ENCODE data around the gene HPGDS.
"Not testable (repeated sequence)": the region's sequence is repeated elsewhere in the genome, so short reads cannot be mapped to it uniquely, and the experiment has no call there.

HPGDS gene

DNA sequence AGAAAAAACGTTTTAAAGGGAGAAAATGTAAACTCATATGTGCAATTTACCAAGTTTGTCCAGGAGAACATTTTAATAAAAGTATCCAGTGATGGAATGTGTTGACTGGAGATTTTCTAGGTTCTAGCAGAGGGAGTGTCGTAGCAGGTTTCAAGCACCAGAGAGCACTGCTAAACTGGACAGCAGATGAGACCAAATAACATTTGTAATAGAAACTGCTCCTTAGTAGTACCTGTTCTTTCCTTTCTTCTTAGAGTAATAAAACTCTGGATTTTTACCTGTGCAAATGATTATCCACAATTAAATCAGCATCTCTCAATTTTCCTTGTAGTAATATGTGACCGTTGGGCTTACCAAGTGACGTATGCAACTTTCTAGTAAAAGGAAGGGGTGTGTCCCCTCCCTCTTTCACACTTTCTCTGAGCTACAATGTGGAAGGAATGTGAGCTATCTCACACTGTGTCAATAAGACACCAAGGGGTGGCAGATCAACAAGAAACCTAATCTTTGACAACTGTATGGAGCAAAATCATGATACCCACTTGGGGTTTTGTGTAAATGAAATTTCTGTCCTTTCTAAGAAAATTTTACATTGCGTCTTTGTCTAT lies 9.5 kb downstream of the HPGDS start:
- no peak for DNase-seq (ENCODE audit: low read depth, low spot score)
- H3K27ac ChIP-seq, result no peak overlapping the region

DNA sequence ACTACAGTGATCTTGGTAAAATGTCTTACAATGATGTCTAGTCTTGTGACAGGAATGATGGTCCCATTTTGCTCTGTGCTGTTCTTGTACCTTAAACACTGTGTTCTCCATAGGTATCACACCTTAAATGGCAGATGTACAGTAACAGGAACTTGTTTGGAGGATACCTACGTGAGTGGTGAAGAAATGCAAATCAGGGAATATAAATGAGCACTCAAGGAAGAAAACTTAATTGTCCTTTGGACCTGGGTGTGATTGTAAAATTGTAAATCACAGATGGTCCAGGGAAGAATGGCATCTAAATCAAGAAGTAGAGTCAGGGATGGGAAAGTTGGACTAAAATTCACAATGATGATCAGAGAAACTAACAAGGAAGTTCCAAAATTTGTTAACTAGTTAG lies 12.7 kb downstream of the HPGDS start:
- no peak for DNase-seq (ENCODE audit: low read depth, low spot score)
- no peak overlapping the region for H3K27ac ChIP-seq

DNA sequence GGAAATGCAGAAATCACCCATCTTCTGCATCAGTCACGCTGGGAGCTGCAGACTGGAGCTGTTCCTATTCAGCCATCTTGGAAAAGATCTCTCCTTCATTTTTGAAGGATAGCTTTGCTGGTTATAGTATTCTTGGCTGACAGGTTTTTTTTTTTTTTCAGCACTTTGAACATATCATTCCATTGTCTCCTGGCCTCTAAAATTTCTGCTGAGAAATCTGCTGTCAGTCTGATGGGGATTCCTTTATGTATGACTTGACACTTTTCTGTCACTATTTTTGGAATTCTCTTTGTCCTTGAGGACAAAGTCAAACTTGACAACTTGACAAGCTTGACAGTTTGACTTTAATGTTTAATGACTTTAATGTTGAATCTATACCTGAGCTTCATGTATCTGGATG lies 16.8 kb downstream of the HPGDS start:
- DNase-seq (ENCODE audit: low read depth, low spot score), result no peak

DNA sequence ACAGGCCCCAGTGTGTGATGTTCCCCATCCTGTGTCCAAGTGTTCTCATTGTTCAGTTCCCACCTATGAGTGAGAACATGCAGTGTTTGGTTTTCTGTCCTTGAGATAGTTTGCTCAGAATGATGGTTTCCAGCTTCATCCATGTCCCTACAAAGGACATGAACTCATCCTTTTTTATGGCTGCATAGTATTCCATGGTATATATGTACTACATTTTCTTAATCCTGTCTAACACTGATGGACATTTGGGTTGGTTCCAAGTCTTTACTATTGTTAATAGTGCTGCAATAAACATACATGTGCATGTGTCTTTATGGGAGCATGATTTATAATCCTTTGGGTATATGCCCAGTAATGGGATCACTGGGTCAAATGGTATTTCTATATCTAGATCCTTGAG lies 22.7 kb downstream of the HPGDS start:
- H3K27ac ChIP-seq; DNase-seq (ENCODE audit: low read depth, low spot score): not testable (repeated sequence)

More for the DNA sequence above, 16.8 kb downstream of the HPGDS start:
- no peak overlapping the region for H3K27ac ChIP-seq

DNA sequence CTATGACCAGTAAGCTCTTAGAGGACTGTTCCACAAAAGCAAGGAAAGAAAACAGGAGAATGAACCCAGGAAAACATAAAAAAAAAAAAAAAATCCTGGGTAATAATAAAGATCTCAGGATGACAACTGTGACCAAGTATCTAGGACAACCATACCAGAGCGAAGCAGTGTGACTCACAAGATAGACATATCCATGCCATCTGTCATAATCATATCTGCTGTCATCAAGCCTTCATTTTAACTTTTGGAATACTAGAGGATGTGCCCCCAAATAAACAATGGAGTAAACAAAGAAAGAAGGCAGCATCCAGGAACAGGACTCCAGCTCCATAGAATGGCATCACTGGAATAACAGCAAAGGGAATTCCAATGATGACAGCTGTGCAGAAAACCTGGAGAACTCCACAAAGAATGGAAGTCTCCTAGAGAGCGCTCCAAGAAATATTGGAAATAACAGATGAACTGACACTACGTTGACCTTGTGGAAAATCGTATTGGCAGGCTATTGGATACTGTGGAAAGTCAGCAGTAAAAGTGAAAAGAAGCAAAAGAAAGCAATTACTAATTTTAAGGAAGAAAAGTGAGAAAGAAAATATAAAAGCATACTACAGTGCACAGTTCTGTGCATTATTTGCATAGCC lies 35.3 kb downstream of the HPGDS start:
- no peak overlapping the region for H3K27ac ChIP-seq
- DNase-seq (ENCODE audit: low read depth, low spot score), result no peak

DNA sequence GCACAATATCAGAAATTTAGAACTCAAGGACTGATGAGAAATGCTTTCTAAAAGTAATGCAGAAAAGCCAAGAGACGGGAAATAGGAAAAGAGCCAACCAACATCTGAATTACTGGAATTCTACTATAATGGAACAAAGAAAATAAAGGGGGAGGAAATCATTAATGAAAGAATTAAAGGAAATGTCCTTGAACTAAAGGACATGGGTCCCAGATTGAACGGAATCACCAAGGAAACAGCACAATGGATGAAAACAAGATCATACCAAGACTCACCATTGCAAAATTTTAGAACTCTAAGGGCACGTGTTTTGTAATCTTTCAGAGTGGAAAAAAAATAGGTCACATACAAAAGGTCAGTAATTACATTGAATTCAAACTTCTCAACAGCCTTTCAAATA lies 35.9 kb downstream of the HPGDS start:
- H3K27ac ChIP-seq, result no peak overlapping the region
- DNase-seq (ENCODE audit: low read depth, low spot score), result no peak

DNA sequence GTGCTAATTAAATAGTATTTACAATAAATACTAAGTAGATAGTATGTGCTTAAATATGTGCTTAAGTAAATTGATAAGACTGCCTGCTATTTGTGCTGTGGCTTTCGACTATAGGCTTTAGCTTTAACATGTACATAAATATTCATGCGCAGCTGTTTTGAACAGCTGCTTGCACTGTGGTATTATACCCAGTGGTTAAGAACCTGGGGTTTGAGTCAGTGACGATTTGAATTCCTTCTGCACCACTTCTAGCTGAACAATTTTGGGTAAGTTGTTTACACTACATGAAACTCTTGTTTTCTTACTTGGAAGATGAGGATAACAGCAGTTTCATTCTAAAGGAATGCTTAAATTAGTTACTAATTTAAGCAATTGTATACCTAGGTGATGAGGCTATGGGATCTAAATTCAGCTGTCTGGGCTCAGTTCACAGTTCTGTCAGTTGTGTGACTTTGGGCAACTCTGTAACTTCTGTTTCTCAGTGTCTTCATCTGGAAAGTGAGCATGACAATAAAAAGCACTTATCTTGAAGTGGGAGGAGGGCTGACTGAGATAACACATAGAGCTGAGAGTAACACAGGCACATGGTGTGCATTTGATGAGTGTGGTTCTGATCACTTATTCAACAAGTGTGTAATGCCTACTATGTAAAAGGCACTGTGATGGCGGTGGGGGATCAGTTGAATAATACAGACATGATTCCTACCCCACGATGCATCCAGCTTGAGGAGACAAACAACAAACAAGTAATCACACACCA lies 37.0 kb downstream of the HPGDS start:
- DNase-seq (ENCODE audit: low read depth, low spot score), result no peak
- no peak overlapping the region for H3K27ac ChIP-seq

DNA sequence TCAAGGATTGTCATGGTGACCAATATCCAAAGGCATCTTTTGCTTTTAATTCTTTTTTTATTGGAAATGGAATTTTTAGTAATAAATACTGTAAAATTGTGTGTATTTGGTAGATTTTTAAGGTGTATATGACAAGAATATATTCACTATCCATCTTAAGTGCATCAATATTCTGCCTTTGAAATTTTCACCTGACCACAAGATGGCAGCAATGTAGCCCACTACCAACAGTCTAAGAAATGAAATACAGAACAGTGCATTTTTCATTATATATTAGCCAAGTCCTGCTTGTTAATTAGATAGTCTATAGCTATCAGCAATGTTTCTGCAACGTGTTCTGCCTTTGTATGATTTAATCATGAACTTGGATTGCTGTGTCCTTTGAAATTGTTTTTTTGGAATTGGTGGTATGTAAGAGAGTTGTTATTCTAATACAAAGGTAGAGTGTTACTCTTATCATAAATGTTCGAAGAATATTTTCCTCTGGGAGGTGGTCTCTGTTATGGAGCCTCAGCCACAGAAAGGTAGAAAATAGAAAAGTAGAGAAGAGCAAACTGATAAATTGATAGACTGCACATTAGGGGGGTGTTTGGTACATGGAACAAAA lies 38.2 kb downstream of the HPGDS start:
- DNase-seq (ENCODE audit: low read depth, low spot score), result no peak
- H3K27ac ChIP-seq, result no peak overlapping the region

DNA sequence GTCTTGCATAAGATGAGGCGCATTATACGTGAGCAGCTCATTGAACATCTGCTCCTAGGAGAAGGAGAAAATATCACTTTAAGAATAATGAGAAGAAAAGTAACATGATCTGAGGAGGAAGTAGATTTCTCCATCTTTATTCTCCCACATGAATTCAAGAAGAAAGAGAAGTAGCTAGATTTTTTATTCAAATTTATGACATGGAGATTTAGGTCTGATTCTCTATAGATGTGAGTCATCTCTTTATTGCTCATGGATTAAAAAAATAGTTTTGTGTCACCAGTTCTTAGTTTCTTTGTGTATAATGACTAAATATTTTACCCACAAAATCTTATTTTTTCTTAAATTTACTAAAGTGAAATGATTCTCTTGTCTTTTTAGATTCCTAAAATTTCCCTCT lies 40.4 kb downstream of the HPGDS start:
- no peak overlapping the region for H3K27ac ChIP-seq
- no peak for DNase-seq (ENCODE audit: low read depth, low spot score)

DNA sequence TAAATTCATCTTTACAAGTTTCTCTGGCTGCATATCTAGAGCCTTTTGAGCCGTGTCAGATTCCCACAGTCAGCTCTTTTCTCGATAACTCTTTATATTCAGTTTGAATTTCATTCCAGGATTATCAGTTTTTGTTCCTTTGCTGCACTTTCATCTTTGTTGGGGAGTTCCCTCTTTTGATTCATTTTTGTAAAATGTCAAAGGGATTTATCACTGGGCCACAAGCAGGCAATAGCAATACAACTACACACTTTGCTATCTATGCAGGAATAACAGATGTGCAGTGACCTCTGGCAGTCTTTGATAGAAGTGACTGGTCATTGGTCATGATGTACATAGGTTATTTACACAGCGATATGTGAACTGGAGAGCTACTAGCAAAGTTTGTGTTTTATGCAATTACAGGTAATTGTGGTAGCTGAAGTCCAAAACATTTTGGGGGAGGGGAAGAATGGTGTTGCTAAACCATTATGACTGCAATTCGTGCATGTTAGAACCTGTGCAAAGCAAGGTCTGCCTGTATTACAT lies 43.8 kb downstream of the HPGDS start:
- peak overlapping the region; percentile 15 for H3K27ac ChIP-seq
- peak; percentile 16 for DNase-seq (ENCODE audit: low read depth, low spot score)

DNA sequence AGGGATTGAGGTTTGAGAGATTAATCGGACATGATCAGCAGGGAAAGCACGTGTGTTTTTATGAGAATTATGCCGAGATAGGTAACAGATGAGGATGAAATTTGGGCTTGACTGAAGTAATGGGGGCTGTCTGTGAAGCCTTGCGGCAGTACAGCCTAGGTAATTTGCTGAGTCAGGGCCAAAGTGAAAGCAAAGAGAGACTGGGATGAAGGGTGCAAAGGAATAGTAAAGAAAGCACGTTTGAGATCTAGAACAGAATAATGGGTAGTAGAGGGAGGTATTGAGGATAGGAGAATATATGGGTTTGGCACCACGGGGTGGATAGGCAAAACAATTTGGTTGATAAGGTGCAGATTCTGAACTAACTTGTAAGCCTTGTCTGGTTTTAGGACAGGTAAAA lies 47.2 kb downstream of the HPGDS start:
- H3K27ac ChIP-seq; DNase-seq (ENCODE audit: low read depth, low spot score): not testable (repeated sequence)

DNA sequence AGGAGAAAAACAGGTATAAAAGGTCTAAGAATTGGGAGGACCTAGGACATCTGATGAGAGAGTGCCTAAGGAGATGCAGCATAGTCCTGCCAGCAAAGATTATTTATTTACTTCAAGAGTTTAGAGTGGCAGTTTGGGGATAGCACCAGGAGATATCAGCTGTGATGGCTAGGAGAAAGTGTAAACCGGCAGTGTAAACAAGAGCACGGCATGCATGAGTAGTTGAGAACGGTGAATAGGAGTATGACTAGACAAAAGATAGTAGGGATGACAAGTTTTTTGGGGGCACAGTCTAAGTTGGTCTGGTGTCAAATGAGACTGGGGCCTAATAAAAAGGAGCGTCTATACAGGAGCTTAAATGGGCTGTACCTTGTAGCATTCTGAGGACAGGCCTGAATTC lies 48.7 kb downstream of the HPGDS start:
- not testable (repeated sequence) for H3K27ac ChIP-seq; DNase-seq (ENCODE audit: low read depth, low spot score)

DNA sequence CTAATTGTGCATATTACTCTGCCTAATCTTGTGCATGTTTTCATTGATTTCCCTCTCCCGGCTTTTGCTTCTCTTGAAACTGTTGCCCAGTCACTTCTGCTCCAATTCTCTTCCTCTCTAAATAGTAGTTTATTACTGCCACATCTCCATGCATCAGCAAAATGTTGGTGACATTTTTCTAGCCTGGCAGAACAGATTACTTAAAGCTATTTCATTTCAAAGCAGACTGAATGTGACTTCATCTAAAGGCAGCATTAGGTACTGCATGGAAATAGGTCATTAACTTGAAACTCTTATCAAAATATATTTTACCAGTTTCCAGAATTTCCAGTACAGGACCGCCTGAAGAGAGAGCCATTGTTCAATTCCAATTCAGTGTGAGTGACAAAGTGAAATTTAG lies 52.4 kb downstream of the HPGDS start:
- no peak overlapping the region for H3K27ac ChIP-seq
- DNase-seq (ENCODE audit: low read depth, low spot score), result no peak

DNA sequence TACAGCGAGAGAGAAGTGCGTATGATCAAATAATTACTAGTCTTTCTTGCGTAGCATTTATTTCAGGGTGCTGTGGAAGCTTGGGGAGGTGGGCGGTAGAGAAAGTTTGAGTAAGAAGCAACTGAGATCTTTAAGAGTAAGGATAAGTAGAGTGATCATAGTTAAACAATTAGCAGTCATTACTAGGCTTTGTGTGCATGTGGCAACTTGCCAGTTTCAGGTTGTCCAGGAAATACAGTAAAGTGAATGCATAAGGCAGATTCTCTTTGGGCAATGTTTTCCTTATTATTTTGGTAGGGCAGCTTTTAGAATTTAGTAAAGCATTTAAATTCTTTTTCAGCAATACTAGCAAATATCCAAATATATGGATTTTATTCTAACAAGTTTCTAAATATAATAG lies 57.0 kb downstream of the HPGDS start:
- no peak for DNase-seq (ENCODE audit: low read depth, low spot score)
- no peak overlapping the region for H3K27ac ChIP-seq

DNA sequence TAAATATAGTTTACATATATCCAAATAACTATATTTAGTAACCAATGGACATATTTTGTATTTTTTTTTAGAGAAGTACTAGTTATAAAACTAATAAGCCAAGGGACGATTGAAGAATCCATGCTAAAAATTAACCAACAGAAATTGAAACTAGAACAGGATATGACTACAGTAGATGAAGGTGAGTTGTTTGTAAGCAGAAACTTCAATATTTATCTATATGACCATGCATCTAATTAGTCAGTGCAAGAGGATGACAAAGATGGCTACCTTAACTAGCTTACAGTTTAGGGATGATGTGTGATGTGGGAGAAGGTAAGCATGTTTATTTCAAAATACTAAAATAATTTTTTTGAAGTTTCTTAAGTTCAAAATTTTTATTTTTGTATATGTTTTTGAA lies 57.7 kb downstream of the HPGDS start:
- no peak overlapping the region for H3K27ac ChIP-seq
- DNase-seq (ENCODE audit: low read depth, low spot score), result no peak

DNA sequence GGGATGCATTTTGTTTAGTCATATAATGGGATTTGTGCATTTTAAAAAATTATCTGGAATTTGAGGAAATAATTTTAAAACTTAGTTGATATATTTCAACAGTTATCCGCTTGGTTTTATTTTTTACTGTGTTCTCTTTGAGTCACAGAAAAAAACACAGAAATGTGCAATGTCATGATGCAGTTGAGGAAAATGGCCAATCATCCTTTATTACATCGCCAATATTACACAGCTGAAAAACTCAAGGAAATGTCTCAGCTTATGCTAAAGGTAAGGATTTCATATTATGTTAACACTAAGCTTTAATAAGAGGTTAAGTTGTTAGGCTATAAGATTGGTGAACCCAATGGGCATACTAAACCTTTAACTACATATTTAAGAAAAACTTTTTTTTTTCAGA lies 63.9 kb downstream of the HPGDS start:
- no peak for DNase-seq (ENCODE audit: low read depth, low spot score)
- no peak overlapping the region for H3K27ac ChIP-seq

DNA sequence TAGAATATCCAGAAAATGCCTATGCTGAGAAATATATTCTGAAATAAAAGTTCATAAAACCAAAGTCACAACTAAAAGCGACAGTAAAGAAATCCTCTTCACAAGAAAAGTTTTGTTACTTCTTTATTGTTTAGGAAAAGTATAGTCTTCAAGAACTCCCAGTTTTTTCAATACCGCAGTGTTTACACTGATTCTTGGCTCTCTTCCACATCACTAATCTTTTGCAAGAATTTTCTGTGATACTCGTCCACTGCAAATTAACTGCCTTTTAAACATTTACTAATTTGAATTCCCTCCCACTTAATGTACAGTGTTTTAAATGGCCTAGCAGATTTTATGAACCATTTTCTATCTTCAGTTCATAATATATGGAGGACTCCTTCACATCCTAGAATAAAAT lies 65.1 kb downstream of the HPGDS start:
- DNase-seq (ENCODE audit: low read depth, low spot score), result no peak
- no peak overlapping the region for H3K27ac ChIP-seq

DNA sequence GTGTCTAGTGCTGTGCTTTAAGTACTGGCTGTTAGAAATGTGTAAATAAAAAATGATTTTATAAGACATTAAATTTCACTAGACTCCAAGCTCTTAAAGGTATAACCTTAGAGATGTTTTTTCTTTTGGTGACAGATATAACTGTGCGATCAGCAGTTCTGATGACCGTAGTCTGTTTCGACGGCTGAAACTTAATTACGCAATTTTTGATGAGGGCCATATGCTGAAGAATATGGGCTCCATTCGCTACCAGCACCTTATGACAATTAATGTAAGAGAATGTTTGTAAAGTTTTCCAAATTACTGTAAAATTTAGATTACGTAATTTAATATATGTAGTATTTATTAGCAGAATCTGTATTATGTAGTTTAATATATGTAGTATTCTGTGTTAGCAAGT lies 66.4 kb downstream of the HPGDS start:
- no peak overlapping the region for H3K27ac ChIP-seq
- no peak for DNase-seq (ENCODE audit: low read depth, low spot score)

DNA sequence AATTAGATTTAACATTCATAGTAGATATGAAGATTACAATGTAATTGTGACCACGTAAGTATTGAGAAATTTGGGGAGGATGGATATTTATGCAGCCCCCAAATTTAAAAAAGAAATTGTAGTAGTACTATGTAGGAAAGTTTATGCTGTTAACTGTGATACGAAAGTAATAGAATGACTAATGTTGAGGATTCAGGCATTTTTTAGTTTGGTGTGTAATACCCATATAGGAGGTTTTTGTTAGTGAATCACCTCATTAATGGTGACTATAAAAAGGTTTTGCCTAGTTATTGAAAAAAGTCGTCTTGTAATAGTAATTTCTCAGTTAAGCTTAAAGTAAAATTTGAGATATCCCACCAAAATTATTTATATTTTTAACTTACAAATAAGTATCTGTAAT lies 67.7 kb downstream of the HPGDS start:
- DNase-seq (ENCODE audit: low read depth, low spot score), result no peak
- H3K27ac ChIP-seq, result no peak overlapping the region

DNA sequence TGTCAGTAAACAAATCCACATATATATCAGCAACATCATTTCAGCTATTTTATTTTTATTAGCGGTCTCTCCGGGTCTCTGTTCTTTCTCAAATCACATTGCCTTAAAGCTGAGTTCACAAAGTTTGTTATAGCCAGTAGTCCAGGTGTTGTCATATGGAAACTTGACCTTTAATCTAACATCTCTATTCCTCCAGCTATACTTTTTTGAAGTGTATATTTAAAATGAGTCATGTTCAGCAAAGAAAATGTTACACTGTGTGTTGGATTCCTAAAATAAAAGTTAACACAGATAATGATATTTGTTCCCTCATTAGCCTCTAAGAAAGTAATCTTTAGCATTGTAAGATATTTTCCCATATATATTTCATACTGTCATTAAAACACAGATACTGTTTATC lies 71.4 kb downstream of the HPGDS start:
- H3K27ac ChIP-seq, result no peak overlapping the region
- no peak for DNase-seq (ENCODE audit: low read depth, low spot score)

DNA sequence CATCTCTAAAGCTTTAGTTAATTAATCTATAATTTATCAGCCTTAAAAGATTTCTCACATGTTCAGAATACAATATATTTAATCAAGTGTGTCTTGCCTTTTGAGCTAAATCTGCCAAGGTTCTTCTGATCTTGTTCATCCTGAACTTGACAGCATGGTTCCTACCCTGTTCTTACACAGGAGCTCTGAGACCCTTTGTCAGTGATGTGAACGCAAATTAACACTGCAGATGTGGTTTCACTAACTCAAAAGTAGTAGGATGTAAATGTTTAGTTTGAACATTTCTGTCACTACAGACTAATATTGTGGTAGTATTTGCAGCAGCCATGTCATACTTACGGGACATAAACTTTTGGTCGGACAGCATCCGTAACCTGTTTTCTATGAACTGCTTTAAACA lies 75.6 kb downstream of the HPGDS start:
- H3K27ac ChIP-seq, result no peak overlapping the region
- no peak for DNase-seq (ENCODE audit: low read depth, low spot score)

All from epithelial cell of prostate (primary cell).